GM12878 (cell line): ENCODE results near the gene HOMER2.
"Not testable (repeated sequence)": the region's sequence is repeated elsewhere in the genome, so short reads cannot be mapped to it uniquely, and the experiment has no call there.

Experiments used
- EED ChIP-seq: sonication (generic); IDR thresholded peaks from 2 replicates; pipeline ENCODE4 v1.6.1; 2016; ENCODE audit warnings: antibody characterized with exemption, low read depth
- EZH2 ChIP-seq: IDR thresholded peaks from 2 replicates; pipeline ENCODE4 v1.6.1; 2012; ENCODE audit warnings: low read depth, mild to moderate bottlenecking, control low read depth, inconsistent platforms, low read length, borderline replicate concordance; ENCODE audit not compliant: control insufficient read depth
- KDM1A ChIP-seq: fragments of 200-600 bp; sonication (generic); IDR thresholded peaks from 2 replicates; pipeline ENCODE4 v1.6.1; 2016; ENCODE audit warnings: borderline replicate concordance
- KLF5 ChIP-seq: fragments of 450-650 bp; IDR thresholded peaks from 2 replicates; pipeline ENCODE4 v1.6.1; 2014; ENCODE audit warnings: mild to moderate bottlenecking; ENCODE audit not compliant: partially characterized antibody
- ZNF24 ChIP-seq: fragments of 450-650 bp; IDR thresholded peaks from 2 replicates; pipeline ENCODE4 v1.6.1; 2017; ENCODE audit warnings: antibody characterized with exemption, mild to moderate bottlenecking
- TF ChIP-seq, protein P1 (sequence below): fragments of 450-650 bp; IDR thresholded peaks from 2 replicates; pipeline ENCODE4 v1.6.1; 2017; ENCODE audit warnings: mild to moderate bottlenecking, low read depth, inconsistent platforms; ENCODE audit not compliant: poor library complexity, severe bottlenecking
- TF ChIP-seq, protein P2 (sequence below): fragments of 450-650 bp; IDR thresholded peaks from 2 replicates; pipeline ENCODE4 v1.6.1; 2017; ENCODE audit warnings: borderline replicate concordance
- TF ChIP-seq, protein P3 (sequence below), 3 experiments: IDR thresholded peaks in 2 of 3; conservative IDR thresholded peaks in 1 of 3; 2 replicates each; pipeline ENCODE4 v1.5.1; 2011; ENCODE audit warnings: low read depth in 3 of 3, low read length in 3 of 3, mild to moderate bottlenecking in 3 of 3, control low read depth in 2 of 3, moderate library complexity in 2 of 3, inconsistent platforms in 1 of 3, mixed read lengths in 1 of 3; ENCODE audit not compliant: control insufficient read depth in 2 of 3, insufficient read depth in 1 of 3; ENCODE audit errors: extremely low read depth in 1 of 3

DNA sequence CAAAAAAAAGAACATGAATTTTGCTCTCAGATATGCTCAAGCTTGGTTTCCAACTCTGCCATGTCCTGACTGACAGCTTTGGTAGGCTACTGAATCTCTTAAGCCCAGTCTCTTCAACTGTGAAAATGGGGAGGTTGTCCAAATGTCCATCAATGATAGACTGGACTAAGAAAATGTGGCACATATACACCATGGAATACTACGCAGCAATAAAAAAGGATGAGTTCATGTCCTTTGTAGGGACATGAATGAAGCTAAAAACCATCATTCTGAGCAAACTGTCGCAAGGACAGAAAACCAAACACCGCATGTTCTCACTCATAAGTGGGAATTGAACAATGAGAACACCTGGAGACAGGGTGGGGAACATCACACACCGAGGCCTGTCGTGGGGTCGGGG, 12.8 kb downstream of the HOMER2 start:
- TF ChIP-seq, protein P1, sequence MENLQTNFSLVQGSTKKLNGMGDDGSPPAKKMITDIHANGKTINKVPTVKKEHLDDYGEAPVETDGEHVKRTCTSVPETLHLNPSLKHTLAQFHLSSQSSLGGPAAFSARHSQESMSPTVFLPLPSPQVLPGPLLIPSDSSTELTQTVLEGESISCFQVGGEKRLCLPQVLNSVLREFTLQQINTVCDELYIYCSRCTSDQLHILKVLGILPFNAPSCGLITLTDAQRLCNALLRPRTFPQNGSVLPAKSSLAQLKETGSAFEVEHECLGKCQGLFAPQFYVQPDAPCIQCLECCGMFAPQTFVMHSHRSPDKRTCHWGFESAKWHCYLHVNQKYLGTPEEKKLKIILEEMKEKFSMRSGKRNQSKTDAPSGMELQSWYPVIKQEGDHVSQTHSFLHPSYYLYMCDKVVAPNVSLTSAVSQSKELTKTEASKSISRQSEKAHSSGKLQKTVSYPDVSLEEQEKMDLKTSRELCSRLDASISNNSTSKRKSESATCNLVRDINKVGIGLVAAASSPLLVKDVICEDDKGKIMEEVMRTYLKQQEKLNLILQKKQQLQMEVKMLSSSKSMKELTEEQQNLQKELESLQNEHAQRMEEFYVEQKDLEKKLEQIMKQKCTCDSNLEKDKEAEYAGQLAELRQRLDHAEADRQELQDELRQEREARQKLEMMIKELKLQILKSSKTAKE: not testable (repeated sequence)
- TF ChIP-seq EZH2, KLF5, EED, KDM1A, ZNF24: not testable (repeated sequence)
- TF ChIP-seq, protein P2, sequence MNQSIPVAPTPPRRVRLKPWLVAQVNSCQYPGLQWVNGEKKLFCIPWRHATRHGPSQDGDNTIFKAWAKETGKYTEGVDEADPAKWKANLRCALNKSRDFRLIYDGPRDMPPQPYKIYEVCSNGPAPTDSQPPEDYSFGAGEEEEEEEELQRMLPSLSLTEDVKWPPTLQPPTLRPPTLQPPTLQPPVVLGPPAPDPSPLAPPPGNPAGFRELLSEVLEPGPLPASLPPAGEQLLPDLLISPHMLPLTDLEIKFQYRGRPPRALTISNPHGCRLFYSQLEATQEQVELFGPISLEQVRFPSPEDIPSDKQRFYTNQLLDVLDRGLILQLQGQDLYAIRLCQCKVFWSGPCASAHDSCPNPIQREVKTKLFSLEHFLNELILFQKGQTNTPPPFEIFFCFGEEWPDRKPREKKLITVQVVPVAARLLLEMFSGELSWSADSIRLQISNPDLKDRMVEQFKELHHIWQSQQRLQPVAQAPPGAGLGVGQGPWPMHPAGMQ: not testable (repeated sequence)
- TF ChIP-seq, protein P3, sequence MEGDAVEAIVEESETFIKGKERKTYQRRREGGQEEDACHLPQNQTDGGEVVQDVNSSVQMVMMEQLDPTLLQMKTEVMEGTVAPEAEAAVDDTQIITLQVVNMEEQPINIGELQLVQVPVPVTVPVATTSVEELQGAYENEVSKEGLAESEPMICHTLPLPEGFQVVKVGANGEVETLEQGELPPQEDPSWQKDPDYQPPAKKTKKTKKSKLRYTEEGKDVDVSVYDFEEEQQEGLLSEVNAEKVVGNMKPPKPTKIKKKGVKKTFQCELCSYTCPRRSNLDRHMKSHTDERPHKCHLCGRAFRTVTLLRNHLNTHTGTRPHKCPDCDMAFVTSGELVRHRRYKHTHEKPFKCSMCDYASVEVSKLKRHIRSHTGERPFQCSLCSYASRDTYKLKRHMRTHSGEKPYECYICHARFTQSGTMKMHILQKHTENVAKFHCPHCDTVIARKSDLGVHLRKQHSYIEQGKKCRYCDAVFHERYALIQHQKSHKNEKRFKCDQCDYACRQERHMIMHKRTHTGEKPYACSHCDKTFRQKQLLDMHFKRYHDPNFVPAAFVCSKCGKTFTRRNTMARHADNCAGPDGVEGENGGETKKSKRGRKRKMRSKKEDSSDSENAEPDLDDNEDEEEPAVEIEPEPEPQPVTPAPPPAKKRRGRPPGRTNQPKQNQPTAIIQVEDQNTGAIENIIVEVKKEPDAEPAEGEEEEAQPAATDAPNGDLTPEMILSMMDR (IDR thresholded peaks at IDR 0.05 in 2 of 3, conservative IDR thresholded peaks at IDR 0.05 in 1 of 3; ENCODE audit: control insufficient read depth in 2 of 3, extremely low read depth in 1 of 3, insufficient read depth in 1 of 3, low read depth in 3 of 3, low read length in 3 of 3): not testable (repeated sequence)
